Urinary bladder (tissue), 4 donors: ENCODE data around the gene VEGFC. TPM values are rescaled to one million over a fixed set of nuclear protein-coding genes. Genes with fewer than 3 reads are reported as not detected.

ENCODE experiments used
- DNase-seq: peaks from one replicate; pipeline ENCODE4 v3.0.0-alpha.2; 2015; ENCODE audit errors: extremely low spot score
- H3K27ac ChIP-seq: one replicate; pipeline ENCODE4 v1.5.1; 2013; ENCODE audit warnings: low read depth, mild to moderate bottlenecking, moderate library complexity
- H3K36me3 ChIP-seq: one replicate; pipeline ENCODE4 v1.6.1; 2013; ENCODE audit warnings: mild to moderate bottlenecking, moderate library complexity; ENCODE audit not compliant: insufficient read depth
- H3K4me1 ChIP-seq: one replicate; pipeline ENCODE4 v1.6.1; 2013; ENCODE audit warnings: mild to moderate bottlenecking, moderate library complexity; ENCODE audit not compliant: insufficient read depth
- H3K4me3 ChIP-seq: one replicate; pipeline ENCODE4 v1.5.1; 2013; ENCODE audit warnings: low read depth, low read length
- WGBS: extraction: QIAGEN DNeasy Blood & Tissue Kit; methylation state at CpG from one replicate; pipeline ENCODE4 v1.1.7; 2013; 5-methylcytosine and 5-hydroxymethylcytosine counted together
- polyA plus RNA-seq: library from polyadenylated mRNA; stranded (reverse); fragments of 200-250 nt; gene quantifications from one replicate; pipeline ENCODE4 v1.2.3, GENCODE V29; 2013
- total RNA-seq: library from RNA; depleted of rRNA; stranded (reverse); fragments of >200 nt; gene quantifications from one replicate; pipeline ENCODE4 v1.2.3, GENCODE V29; 2014
- donor health status: healthy with polysubstance abuse.
- donor health status: healthy.

VEGFC gene
- total and polyA plus RNA-seq, 2 donors = 9.7 to 15.4 TPM

DNA sequence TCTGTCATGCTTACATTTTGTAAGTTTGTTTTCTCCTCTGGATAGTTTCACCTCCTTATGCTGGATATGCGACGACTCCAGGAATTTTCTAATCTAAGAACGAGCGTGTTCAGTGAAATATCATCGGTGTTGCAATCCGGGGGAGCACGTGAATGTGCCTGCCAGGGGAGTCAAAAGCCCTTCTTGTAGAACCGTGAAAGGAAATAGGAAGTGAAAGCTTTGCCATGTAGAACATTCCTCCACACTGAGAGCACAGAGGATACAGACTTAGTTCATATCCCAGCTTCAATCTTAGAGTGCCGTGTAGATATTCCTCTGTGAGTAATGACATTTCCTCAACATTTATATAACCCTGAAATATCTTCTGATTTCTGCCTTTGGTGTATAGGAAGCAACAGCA lies 121.2 kb downstream of the VEGFC start:
- no peak overlapping the region for H3K27ac ChIP-seq
- H3K4me1 ChIP-seq = no peaks in the 10 kb centered on the region
- no peak overlapping the region for H3K4me3 ChIP-seq
- no peaks in the 10 kb centered on the region for H3K36me3 ChIP-seq
- DNase-seq = no peak
- 74% methylated on average over 9 of the region's 9 CpGs for WGBS

DNA sequence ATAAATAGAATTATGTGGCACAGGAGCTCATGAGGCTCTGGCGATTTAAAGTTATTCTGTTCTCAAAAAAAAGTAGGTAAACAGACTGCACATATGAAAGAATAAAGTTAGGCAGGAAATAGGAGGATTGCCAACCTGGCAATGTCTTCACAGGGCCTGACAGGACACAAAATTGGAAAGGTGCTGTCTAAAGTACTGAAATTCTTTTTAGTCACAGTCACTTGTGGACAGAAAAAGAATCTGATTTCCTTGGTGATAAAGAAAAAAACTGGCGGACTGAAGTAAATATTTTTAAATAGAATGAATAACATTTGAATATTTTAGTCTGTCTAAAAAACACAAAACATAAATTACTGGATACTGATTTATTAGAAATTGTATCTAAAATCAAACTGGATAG lies 124.4 kb downstream of the VEGFC start:
- no peak overlapping the region for H3K4me3 ChIP-seq
- H3K36me3 ChIP-seq = no peaks in the 10 kb centered on the region
- no peaks in the 10 kb centered on the region for H3K4me1 ChIP-seq
- H3K27ac ChIP-seq = no peak overlapping the region
- no peak for DNase-seq
- WGBS = 24% methylated on average over 2 of the region's 2 CpGs

DNA sequence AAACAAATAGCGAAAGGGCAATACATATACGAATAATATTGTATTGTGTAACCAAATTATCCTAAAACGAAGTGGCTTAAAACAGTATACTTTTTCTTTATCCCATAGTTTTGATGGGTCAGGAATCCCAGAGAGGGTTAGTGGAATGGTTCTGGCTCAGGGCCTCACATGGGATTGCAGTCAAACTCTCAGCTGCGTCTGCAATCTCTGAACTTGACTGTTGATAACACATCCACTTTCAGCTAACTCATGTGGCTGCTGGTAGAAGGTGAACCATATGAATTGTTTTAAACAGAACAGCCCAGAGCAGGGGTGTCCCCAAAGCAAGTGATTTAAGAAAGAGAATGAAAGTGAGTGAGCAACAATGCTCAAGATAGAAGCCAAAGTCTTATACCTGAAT lies 127.8 kb downstream of the VEGFC start:
- whole genome bisulfite sequencing = 84% methylated on average over 4 of the region's 4 CpGs
- no peaks in the 10 kb centered on the region for H3K4me1 ChIP-seq
- H3K27ac ChIP-seq = no peak overlapping the region
- no peaks in the 10 kb centered on the region for H3K36me3 ChIP-seq
- H3K4me3 ChIP-seq = no peak overlapping the region
- DNase-seq = no peak

- Histone ChIP-seq H3K36me3 (no peaks in the 10 kb centered on the region), H3K4me1 (no peaks in the 10 kb centered on the region), H3K4me3 (no peak overlapping the region), H3K27ac (no peak overlapping the region)
- no peak for DNase-seq
- WGBS = 89% methylated on average over 5 of the region's 5 CpGs
Measured at GRCh38 chr4:176660561-176660960, 132.2 kb downstream of the VEGFC start.

GRCh38 chr4:176656108-176656507 lies 136.6 kb downstream of the VEGFC start:
- WGBS = 75% methylated on average over 3 of the region's 3 CpGs
- H3K27ac ChIP-seq = no peak overlapping the region
- no peaks in the 10 kb centered on the region for H3K36me3 ChIP-seq
- no peak for DNase-seq
- H3K4me3 ChIP-seq = no peak overlapping the region
- H3K4me1 ChIP-seq = no peaks in the 10 kb centered on the region

DNA sequence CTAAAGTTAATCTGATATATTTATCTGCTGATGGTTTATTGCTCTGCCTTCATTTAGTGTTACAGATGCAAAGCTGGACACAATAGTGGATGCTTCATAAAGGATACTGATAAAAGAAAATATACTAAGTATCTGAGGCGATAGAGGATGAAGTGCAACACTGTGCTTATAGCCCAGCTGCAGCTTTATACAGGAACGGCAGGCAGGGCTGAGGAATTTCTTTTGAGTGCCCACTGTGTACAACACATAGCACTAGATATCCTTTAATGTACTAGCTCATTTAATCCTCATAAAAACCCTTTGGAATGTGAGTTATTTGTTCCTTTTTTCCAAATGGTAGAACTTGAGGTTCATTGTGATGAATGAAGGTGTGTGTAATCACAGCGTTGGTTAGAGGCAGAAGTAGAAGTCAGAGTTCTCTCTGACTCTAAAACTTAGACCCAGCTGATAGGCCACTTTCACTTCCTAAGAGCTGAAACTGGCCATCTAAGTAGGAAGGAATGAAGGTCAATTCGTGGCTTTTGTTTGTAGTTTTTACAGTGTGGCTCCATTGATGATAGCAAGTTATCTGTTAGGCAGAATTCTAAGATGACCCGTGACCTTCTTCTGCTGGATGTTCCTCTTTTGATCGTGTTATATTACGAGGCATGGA lies 138.0 kb downstream of the VEGFC start:
- Histone ChIP-seq H3K4me3 (no peak overlapping the region), H3K27ac (no peak overlapping the region), H3K4me1 (no peaks in the 10 kb centered on the region), H3K36me3 (no peaks in the 10 kb centered on the region)
- DNase-seq = no peak
- WGBS = 62% methylated on average over 7 of the region's 7 CpGs

DNA sequence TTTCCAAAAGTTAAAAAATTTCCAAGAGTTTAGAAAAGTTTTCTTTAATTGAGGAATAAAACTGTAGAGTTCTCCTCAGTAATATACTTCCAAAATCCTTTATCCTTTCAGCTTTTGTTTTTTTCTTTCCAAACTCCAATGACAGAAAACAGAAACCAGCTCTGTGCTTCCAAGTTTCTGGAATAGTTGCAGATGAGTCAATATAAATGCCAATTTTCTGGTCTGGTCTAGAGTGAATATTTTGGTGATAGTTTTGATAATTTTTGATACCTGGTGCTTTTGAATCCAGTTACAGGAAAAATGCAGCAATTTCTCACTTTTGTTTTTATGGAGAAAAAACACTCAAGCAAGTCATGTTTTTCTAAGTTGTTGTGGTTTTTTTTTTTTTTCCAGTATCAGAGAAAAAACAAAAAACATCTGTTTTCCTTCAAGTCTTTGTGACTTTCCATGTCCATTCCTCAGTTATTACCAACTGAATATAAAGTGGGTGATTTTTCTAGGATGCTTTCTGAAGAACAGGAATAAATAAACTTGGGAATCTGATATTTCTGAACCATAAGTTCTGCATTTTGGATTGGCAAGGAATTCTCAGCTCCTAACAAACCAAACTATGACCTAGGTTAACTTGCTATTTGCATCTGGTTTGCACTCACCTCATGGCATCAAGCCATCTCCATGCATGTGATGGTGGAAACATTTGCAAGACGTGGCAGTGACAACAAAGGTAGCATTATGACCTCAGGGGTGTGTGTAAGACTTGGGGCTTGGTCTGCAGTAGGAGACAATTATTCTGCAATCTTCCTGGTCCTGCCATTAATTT lies 139.1 kb downstream of the VEGFC start:
- no peak overlapping the region for H3K4me3 ChIP-seq
- no peaks in the 10 kb centered on the region for H3K4me1 ChIP-seq
- DNase-seq = no peak
- 48% methylated on average over 1 of the region's 1 CpG for WGBS
- no peak overlapping the region for H3K27ac ChIP-seq
- H3K36me3 ChIP-seq = no peaks in the 10 kb centered on the region

- DNase-seq = no peak
- WGBS = 77% methylated on average over 1 of the region's 1 CpG
- Histone ChIP-seq H3K36me3 (no peaks in the 10 kb centered on the region), H3K27ac (no peak overlapping the region), H3K4me3 (no peak overlapping the region), H3K4me1 (no peaks in the 10 kb centered on the region)
Measured at GRCh38 chr4:176646311-176646710, 146.4 kb downstream of the VEGFC start.

DNA sequence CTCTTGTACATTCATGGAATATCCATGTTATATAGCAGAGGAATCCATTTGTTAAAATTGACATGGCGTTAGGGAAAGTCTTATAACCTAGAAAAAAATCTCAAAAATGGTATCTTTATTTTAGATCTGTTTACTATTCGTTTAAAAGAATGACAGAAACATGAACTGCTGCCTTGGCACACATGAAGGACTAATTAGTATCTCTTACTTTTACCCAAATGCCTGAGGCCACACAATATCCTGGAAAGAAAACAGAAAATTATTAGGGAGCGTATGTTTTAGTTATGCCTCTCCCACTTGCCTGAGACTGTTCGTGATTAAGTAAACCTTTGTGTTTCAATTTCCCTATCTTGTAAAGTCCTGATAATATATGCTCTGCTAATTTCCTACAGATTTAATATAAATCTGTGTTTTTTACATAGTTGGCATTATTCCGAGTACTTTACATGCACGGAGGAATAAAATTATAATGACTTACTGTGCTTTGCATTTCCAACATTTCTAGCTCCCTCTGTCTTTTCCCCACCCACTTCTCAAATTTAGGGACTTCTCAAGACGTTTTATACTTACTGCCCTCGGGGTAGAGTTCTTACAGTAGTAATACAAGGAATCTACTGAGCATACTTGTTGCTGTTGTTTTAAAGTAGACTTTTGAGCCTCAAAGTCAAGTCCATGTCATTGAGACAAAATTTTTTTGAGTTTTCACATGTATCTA lies 147.3 kb downstream of the VEGFC start:
- no peak for DNase-seq
- no peaks in the 10 kb centered on the region for H3K4me1 ChIP-seq
- H3K27ac ChIP-seq = no peak overlapping the region
- no peak overlapping the region for H3K4me3 ChIP-seq
- H3K36me3 ChIP-seq = no peaks in the 10 kb centered on the region
- WGBS = 62% methylated on average over 8 of the region's 8 CpGs

DNA sequence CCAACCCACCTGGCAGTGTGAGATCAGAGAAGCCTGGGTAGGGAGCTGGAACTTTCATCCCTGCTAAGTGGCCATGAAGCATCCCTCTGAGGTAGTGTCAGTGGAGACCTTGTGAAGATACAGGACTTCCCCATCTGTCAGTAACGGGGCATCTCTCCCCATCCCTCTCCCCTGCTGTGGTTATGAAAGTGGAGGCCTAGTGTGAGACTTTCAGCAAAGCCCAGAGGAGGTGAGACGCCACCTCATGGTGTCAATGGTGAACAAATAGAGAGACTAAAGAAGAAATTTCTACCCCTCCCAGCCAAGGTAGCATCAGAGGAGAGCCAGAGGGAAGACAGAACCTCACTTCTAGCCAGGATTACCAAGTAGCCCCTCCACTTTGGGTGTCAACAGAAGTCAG lies 150.2 kb downstream of the VEGFC start:
- Histone ChIP-seq H3K27ac (no peak overlapping the region), H3K4me3 (no peak overlapping the region), H3K4me1 (no peaks in the 10 kb centered on the region), H3K36me3 (no peaks in the 10 kb centered on the region)
- no peak for DNase-seq
- WGBS = 82% methylated on average over 2 of the region's 2 CpGs

DNA sequence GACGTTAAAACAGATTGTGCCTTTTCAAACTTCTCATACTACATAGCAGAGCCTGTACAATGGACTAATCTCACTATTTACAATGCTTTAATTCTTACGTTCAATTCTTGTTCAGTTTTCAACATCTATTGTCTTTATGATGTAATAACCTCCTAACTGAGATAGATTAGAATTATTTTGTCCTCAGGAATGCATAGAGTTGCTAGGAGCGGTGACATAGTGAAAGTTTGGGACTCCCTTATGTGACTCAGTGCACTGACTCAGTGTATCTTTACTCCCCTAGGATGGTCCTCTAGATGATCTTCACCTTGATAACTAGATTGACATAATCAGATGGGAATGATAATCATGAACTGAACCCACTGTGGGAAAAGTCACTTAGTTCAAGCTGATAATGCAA lies 151.5 kb downstream of the VEGFC start:
- DNase-seq = no peak
- Histone ChIP-seq H3K27ac (no peak overlapping the region), H3K4me3 (no peak overlapping the region), H3K36me3 (no peaks in the 10 kb centered on the region), H3K4me1 (no peaks in the 10 kb centered on the region)
- 82% methylated on average over 3 of the region's 3 CpGs for WGBS

DNA sequence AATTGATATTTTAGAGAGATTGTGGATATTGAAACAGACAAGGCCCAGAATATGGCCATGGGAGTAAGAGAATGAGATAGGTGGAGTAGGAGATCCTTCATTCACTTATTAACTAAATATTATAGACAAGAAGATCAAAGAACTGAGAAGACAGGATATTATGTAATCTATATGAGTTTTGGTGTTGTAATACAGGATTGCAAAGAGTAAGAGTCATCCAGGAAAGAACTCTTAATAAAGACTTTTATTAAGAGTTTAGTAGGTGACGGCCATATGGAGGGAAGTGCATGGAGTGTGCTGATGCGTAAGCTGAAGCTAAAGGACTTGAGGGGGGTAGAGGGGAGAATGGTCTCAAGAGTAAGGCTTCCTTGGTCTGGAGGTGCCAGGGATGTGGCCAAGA lies 153.7 kb downstream of the VEGFC start:
- no peaks in the 10 kb centered on the region for H3K4me1 ChIP-seq
- 96% methylated on average over 2 of the region's 2 CpGs for WGBS
- no peak for DNase-seq
- no peaks in the 10 kb centered on the region for H3K36me3 ChIP-seq
- no peak overlapping the region for H3K4me3 ChIP-seq
- no peak overlapping the region for H3K27ac ChIP-seq

DNA sequence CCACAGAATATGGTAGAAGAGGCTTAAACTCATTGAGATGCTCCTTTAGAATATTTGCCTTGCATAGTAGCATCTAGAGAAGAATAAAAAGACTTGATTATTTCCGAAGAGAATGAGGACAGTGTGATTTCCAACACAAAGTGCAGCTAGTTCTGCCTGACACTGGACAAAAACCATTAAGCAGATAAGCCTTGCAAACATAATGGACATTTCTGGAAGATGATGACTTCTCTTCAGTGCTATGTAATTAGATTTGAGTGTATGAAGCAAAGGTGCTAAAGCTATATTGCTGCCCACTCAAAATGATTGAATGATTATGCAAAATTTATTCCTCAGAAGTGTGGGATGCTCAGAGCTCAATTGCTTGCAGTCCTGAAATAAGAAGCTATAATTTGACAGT lies 156.4 kb downstream of the VEGFC start:
- Histone ChIP-seq H3K4me1 (no peaks in the 10 kb centered on the region), H3K36me3 (no peaks in the 10 kb centered on the region), H3K27ac (peak overlapping the region; percentile 10), H3K4me3 (no peak overlapping the region)
- no peak for DNase-seq
- 76% methylated on average over 1 of the region's 1 CpG for WGBS
